DOHH2 (cell line): ENCODE data around the gene CMTR1.
"Not testable (repeated sequence)": the region's sequence is repeated elsewhere in the genome, so short reads cannot be mapped to it uniquely, and the experiment has no call there.

Source experiments
- H3F3A ChIP-seq: fragments of 200-600 bp; sonication (generic), shearing (Covaris generic); 2 replicates; pipeline ENCODE4 v1.6.0; 2016; ENCODE audit warnings: antibody characterized with exemption, mild to moderate bottlenecking; ENCODE audit not compliant: control insufficient read depth, insufficient read depth
- H3K27ac ChIP-seq: fragments of 200-600 bp; sonication (generic); 2 replicates; pipeline ENCODE4 v1.5.1; 2014; ENCODE audit warnings: low read depth, mild to moderate bottlenecking, low read length, moderate library complexity
- H3K27me3 ChIP-seq: fragments of 200-600 bp; sonication (generic); 2 replicates; pipeline ENCODE4 v1.6.1; 2014; ENCODE audit warnings: mild to moderate bottlenecking, low read length, mixed read lengths; ENCODE audit not compliant: control insufficient read depth
- H3K36me3 ChIP-seq: fragments of 200-600 bp; sonication (generic); 2 replicates; pipeline ENCODE4 v1.6.1; 2014; ENCODE audit warnings: mild to moderate bottlenecking, low read length, moderate library complexity, mixed read lengths; ENCODE audit not compliant: control insufficient read depth
- H3K4me1 ChIP-seq: fragments of 200-600 bp; sonication (generic); 2 replicates; pipeline ENCODE4 v1.6.1; 2014; ENCODE audit warnings: mild to moderate bottlenecking, low read length, mixed read lengths; ENCODE audit not compliant: control insufficient read depth
- H3K4me2 ChIP-seq: fragments of 200-600 bp; sonication (generic); 2 replicates; pipeline ENCODE4 v1.6.0; 2014; ENCODE audit warnings: mild to moderate bottlenecking, low read length, moderate library complexity
- H3K4me3 ChIP-seq: fragments of 200-600 bp; sonication (generic); 2 replicates; pipeline ENCODE4 v1.5.1; 2014; ENCODE audit warnings: mild to moderate bottlenecking, low read length, mixed read lengths
- H3K79me2 ChIP-seq: fragments of 200-600 bp; sonication (generic); 2 replicates; pipeline ENCODE4 v1.6.1; 2014; ENCODE audit warnings: mild to moderate bottlenecking, low read length, mixed read lengths; ENCODE audit not compliant: control insufficient read depth
- H3K9me2 ChIP-seq: fragments of 200-600 bp; sonication (generic); replicated peaks from 2 replicates; pipeline ENCODE4 v1.6.1; 2014; ENCODE audit warnings: mild to moderate bottlenecking, low read length, mixed read lengths; ENCODE audit not compliant: control insufficient read depth
- H3K9me3 ChIP-seq: fragments of 200-600 bp; sonication (generic); 2 replicates; pipeline ENCODE4 v1.6.1; 2014; ENCODE audit warnings: antibody characterized with exemption, low read length, mixed read lengths; ENCODE audit not compliant: control insufficient read depth, insufficient read depth
- H4K20me1 ChIP-seq: fragments of 200-600 bp; sonication (generic); 2 replicates; pipeline ENCODE4 v1.6.0; 2014; ENCODE audit warnings: low read depth, mild to moderate bottlenecking, antibody characterized with exemption, low read length, moderate library complexity; ENCODE audit not compliant: control insufficient read depth, insufficient read depth
- CTCF ChIP-seq: fragments of 200-600 bp; sonication (generic); IDR thresholded peaks from one replicate; pipeline ENCODE4 v1.5.1; 2014; ENCODE audit warnings: antibody characterized with exemption, mild to moderate bottlenecking, low read depth, low read length; ENCODE audit not compliant: poor library complexity, severe bottlenecking
- EZH2phosphoT487 ChIP-seq: fragments of 200-600 bp; sonication (generic); IDR thresholded peaks from 2 replicates; pipeline ENCODE4 v1.6.1; 2017; ENCODE audit warnings: borderline replicate concordance, mild to moderate bottlenecking, antibody characterized with exemption, low read length, moderate library complexity, mixed read lengths

CMTR1 gene

GRCh38 chr6:37399131-37399530 lies 33.9 kb upstream of the CMTR1 start:
- no peak overlapping the region for H3K4me2 ChIP-seq
- H3K27ac ChIP-seq = no peak overlapping the region
- H4K20me1 ChIP-seq = no peaks in the 10 kb centered on the region
- H3K79me2 ChIP-seq = no peaks in the 10 kb centered on the region
- peaks cover 4% of the 10 kb centered on the region for H3K27me3 ChIP-seq
- no peaks in the 10 kb centered on the region for H3K9me2 ChIP-seq
- no peaks in the 10 kb centered on the region for H3K4me1 ChIP-seq
- TF ChIP-seq EZH2phosphoT487 = no peak
- no peak for TF ChIP-seq CTCF
- no peaks in the 10 kb centered on the region for H3F3A ChIP-seq
- H3K4me3 ChIP-seq = no peak overlapping the region
- H3K9me3 ChIP-seq = no peaks in the 10 kb centered on the region
- H3K36me3 ChIP-seq = no peaks in the 10 kb centered on the region

- H4K20me1 ChIP-seq = no peaks in the 10 kb centered on the region
- H3K27me3 ChIP-seq = peaks cover 4% of the 10 kb centered on the region
- H3K9me3 ChIP-seq = no peaks in the 10 kb centered on the region
- no peaks in the 10 kb centered on the region for H3K36me3 ChIP-seq
- TF ChIP-seq EZH2phosphoT487 (no peak), CTCF (no peak)
- H3K9me2 ChIP-seq = no peaks in the 10 kb centered on the region
- no peak overlapping the region for H3K4me3 ChIP-seq
- H3K4me2 ChIP-seq = no peak overlapping the region
- no peaks in the 10 kb centered on the region for H3F3A ChIP-seq
- no peaks in the 10 kb centered on the region for H3K79me2 ChIP-seq
- H3K4me1 ChIP-seq = no peaks in the 10 kb centered on the region
- no peak overlapping the region for H3K27ac ChIP-seq
These were observed 33.1 kb upstream of the CMTR1 start for GRCh38 chr6:37399795-37400490.

GRCh38 chr6:37401658-37402057 lies 31.4 kb upstream of the CMTR1 start:
- H3K4me1 ChIP-seq, H3K36me3 ChIP-seq, H3K27ac ChIP-seq, H3K9me2 ChIP-seq, H3F3A ChIP-seq, H3K27me3 ChIP-seq, H3K9me3 ChIP-seq, H3K4me2 ChIP-seq, H3K79me2 ChIP-seq, H3K4me3 ChIP-seq, H4K20me1 ChIP-seq: not testable (repeated sequence)

GRCh38 chr6:37406726-37407341 lies 26.2 kb upstream of the CMTR1 start:
- no peak for TF ChIP-seq EZH2phosphoT487
- TF ChIP-seq CTCF = no peak
- Histone ChIP-seq H3K9me3 (no peaks in the 10 kb centered on the region), H3K4me2 (no peak overlapping the region), H3K27me3 (peaks cover 7% of the 10 kb centered on the region; the same call in 1 of the 2 replicates), H3F3A (no peaks in the 10 kb centered on the region), H3K27ac (no peak overlapping the region), H4K20me1 (no peaks in the 10 kb centered on the region), H3K36me3 (no peaks in the 10 kb centered on the region), H3K79me2 (no peaks in the 10 kb centered on the region), H3K9me2 (no peaks in the 10 kb centered on the region), H3K4me3 (no peak overlapping the region), H3K4me1 (no peaks in the 10 kb centered on the region)
